Nephron (organoid): Measurements from ENCODE around the gene SMARCC1.
A peak's percentile ranks its signal among the peaks of the same experiment; 100 is the strongest.

Experiments used
- H3K27ac Mint-ChIP-seq, 3 experiments: 2 replicates each; pipeline ENCODE4 v1.8.0; 2020; ENCODE audit warnings: mixed read lengths in 3 of 3, mild to moderate bottlenecking in 2 of 3, moderate library complexity in 1 of 3
- H3K27me3 Mint-ChIP-seq: 2 replicates; pipeline ENCODE4 v1.8.0; 2021; ENCODE audit warnings: low read depth, mild to moderate bottlenecking, moderate library complexity, mixed read lengths
- H3K36me3 Mint-ChIP-seq: 2 replicates; pipeline ENCODE4 v1.8.0; 2020; ENCODE audit warnings: low read depth, mixed read lengths
- H3K4me1 Mint-ChIP-seq: 2 replicates; pipeline ENCODE4 v1.8.0; 2020; ENCODE audit warnings: mixed read lengths
- H3K4me3 Mint-ChIP-seq, 3 experiments: 2 replicates each; pipeline ENCODE4 v1.8.0; 2020; ENCODE audit warnings: mild to moderate bottlenecking in 3 of 3, mixed read lengths in 3 of 3, moderate library complexity in 2 of 3
- H3K9me3 Mint-ChIP-seq: 2 replicates; pipeline ENCODE4 v1.8.0; 2020; ENCODE audit warnings: mixed read lengths
- CTCF ChIP-seq, 3 experiments: fragments of 200-600 bp; sonication (generic); IDR thresholded peaks; one replicate each; pipeline ENCODE4 v1.5.0; 2021; ENCODE audit warnings: antibody characterized with exemption in 3 of 3; ENCODE audit not compliant: unreplicated experiment in 3 of 3

The SMARCC1 gene

GRCh38 chr3:47636921-47637320, 144.8 kb downstream of the SMARCC1 start:
- peaks cover 72% of the 10 kb centered on the region for H3K36me3 Mint-ChIP-seq
- no peak for TF ChIP-seq CTCF (IDR thresholded peaks at IDR 0.05; ENCODE audit: unreplicated experiment in 3 of 3)
- no peak overlapping the region for H3K4me3 Mint-ChIP-seq
- no peaks in the 10 kb centered on the region for H3K27me3 Mint-ChIP-seq
- H3K9me3 Mint-ChIP-seq: no peaks in the 10 kb centered on the region
- no peak overlapping the region for H3K27ac Mint-ChIP-seq
- H3K4me1 Mint-ChIP-seq: no peaks in the 10 kb centered on the region

- H3K27me3 Mint-ChIP-seq: no peaks in the 10 kb centered on the region
- H3K27ac Mint-ChIP-seq: no peak overlapping the region
- H3K4me1 Mint-ChIP-seq: no peaks in the 10 kb centered on the region
- H3K36me3 Mint-ChIP-seq: peaks cover 75% of the 10 kb centered on the region
- H3K4me3 Mint-ChIP-seq: no peak overlapping the region
- H3K9me3 Mint-ChIP-seq: no peaks in the 10 kb centered on the region
- TF ChIP-seq CTCF (IDR thresholded peaks at IDR 0.05; ENCODE audit: unreplicated experiment in 3 of 3): no peak
Measured at GRCh38 chr3:47636225-47636624, 145.5 kb downstream of the SMARCC1 start.

GRCh38 chr3:47635536-47635935, 146.2 kb downstream of the SMARCC1 start:
- Mint-ChIP-seq H3K27ac (peak overlapping the region; percentile 1 to 9 (median 7)), H3K36me3 (peaks cover 80% of the 10 kb centered on the region), H3K4me3 (no peak overlapping the region), H3K27me3 (no peaks in the 10 kb centered on the region), H3K9me3 (no peaks in the 10 kb centered on the region), H3K4me1 (no peaks in the 10 kb centered on the region)
- no peak for TF ChIP-seq CTCF (IDR thresholded peaks at IDR 0.05; ENCODE audit: unreplicated experiment in 3 of 3)

GRCh38 chr3:47634996-47635395, 146.7 kb downstream of the SMARCC1 start:
- H3K27ac Mint-ChIP-seq: peak overlapping the region; percentile 1 to 9 (median 7)
- H3K4me3 Mint-ChIP-seq: no peak overlapping the region
- no peaks in the 10 kb centered on the region for H3K4me1 Mint-ChIP-seq
- H3K27me3 Mint-ChIP-seq: no peaks in the 10 kb centered on the region
- peaks cover 81% of the 10 kb centered on the region for H3K36me3 Mint-ChIP-seq
- H3K9me3 Mint-ChIP-seq: no peaks in the 10 kb centered on the region
- TF ChIP-seq CTCF (IDR thresholded peaks at IDR 0.05; ENCODE audit: unreplicated experiment in 3 of 3): no peak

GRCh38 chr3:47630810-47631209, 150.9 kb downstream of the SMARCC1 start:
- no peaks in the 10 kb centered on the region for H3K4me1 Mint-ChIP-seq
- TF ChIP-seq CTCF (IDR thresholded peaks at IDR 0.05; ENCODE audit: unreplicated experiment in 3 of 3): no peak
- no peaks in the 10 kb centered on the region for H3K9me3 Mint-ChIP-seq

GRCh38 chr3:47629770-47630169, 151.9 kb downstream of the SMARCC1 start:
- H3K36me3 Mint-ChIP-seq: peaks cover 88% of the 10 kb centered on the region
- H3K27ac Mint-ChIP-seq: peak overlapping the region in 1 of 3 experiments; percentile 72
- no peak overlapping the region for H3K4me3 Mint-ChIP-seq
- H3K27me3 Mint-ChIP-seq: no peaks in the 10 kb centered on the region
- no peaks in the 10 kb centered on the region for H3K4me1 Mint-ChIP-seq
- no peaks in the 10 kb centered on the region for H3K9me3 Mint-ChIP-seq
- no peak for TF ChIP-seq CTCF (IDR thresholded peaks at IDR 0.05; ENCODE audit: unreplicated experiment in 3 of 3)

More at GRCh38 chr3:47630810-47631209, 150.9 kb downstream of the SMARCC1 start:
- Mint-ChIP-seq H3K27me3 (no peaks in the 10 kb centered on the region), H3K36me3 (peaks cover 91% of the 10 kb centered on the region), H3K4me3 (no peak overlapping the region), H3K27ac (no peak overlapping the region)
